SKM-1 treated with dmso at 0.1 percent for 144 hours (cell line): ENCODE results near the gene YIPF1.

Experiments used
- DNase-seq: peaks from one replicate; lab custom pipeline; 2025; ENCODE audit not compliant: unreplicated experiment; lab: John Stamatoyannopoulos, UW

YIPF1 gene

DNA sequence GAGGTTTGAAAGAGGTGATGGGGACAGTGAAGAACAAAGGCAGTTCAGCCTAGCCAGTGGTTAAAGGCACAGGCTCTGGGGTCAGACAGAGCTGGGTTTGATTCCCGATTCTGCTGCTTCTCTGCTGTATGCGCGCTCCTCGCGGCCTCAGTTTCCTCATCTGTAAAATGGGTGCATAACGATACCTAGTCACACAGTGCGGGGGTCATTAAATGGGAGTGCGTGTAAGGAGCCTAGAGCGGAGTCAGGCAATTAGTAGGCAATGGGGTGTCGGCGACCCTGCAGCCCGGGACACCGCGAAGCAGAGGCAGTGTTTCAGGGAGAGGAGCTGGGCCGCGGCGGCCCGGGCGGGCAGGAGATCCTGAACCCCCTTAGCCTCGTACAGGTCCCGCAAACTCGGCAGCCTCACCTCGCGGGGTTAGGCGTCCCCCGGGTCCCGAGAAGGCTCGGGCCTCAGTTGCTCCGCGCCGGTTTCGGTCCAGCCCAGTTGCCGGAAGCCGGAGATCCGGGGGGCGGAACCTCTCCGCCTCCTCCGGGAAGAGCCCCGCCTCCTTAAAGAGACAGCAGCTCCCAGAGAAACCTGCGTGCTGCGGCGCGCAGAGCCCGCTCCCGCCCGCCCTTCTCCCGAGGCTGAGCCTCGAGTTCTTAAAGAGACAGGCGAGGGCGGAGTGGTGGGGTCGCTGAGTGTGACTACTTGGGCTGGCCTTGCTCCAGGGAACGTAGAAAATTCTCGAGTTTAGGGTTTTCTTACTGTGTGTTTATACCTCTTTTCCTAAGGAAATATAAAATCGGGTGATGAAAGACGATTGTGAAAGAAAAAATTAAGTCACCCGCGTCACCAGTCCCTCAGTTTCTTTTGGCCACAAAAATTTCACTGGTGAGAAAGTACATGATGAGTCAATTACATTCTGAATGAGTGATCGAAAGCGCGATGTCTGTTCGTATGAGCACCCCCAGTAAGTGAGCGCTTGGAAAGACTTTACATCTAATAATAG lies at the start of gene YIPF1:
Gene YIPF1, minus strand, starts transcription at position 494 of the 995 bp plus-strand sequence. CDS start 860 bp downstream, outside the sequence.
- DNase-seq = peak; percentile 81

DNA sequence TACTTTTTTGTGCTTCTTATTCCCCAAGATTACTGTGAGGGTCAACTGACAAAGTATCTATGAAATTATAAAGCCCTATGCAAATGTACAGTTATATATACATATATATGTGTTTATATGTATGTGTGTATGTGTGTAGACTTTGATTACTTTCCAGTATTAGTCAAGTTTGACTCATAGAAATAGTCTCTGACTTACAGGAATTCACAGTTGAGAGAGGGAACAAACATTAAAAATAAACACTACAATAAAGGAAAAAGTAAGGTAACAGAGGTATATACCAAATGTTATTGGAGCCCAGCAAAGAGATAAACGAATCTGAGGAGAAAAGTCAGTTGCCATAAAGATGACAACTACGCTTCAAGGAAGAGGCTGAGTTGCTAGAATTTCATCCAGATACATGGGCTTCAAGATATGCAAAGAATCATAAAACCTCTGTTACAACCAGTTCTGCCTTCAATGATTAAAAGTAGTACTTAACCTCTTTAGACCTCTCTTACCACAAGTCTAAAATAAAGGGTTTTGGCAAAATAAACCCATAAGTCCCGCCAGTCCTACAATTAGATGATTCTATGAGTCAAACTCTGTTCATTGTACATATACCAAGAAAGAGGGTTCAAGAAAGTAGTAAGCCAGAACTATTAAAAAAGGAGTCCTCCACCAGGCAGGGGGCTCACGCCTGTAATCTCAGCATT lies 48.7 kb upstream of the YIPF1 start:
- no peak for DNase-seq

- no peak for DNase-seq
Measured at GRCh38 chr1:53936430-53936829, 46.8 kb upstream of the YIPF1 start.

- no peak for DNase-seq
Measured at GRCh38 chr1:53934170-53934765, 44.7 kb upstream of the YIPF1 start.

GRCh38 chr1:53931523-53931922 lies 41.9 kb upstream of the YIPF1 start:
- no peak for DNase-seq

DNA sequence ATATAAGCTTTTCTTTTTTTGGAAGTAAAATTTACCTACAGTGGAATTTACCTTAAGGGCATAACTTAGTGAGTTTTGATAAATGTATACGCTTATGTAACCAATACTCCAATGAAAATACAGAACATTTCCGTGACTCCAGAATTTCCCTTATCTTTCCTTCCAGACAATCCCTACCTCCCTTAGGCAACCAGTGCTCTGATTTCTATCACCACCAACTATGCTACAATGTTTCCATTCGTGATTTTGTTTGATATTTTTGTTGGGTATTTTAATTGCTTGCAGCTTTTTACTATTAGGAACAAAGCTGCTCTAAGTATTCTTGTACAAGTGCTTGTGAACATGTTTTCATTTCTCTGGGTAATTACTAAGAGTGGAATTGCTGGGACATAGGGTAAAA lies 41.3 kb upstream of the YIPF1 start:
- DNase-seq = no peak

GRCh38 chr1:53929246-53929960 lies 39.8 kb upstream of the YIPF1 start:
- DNase-seq = no peak

GRCh38 chr1:53927376-53927881 lies 37.8 kb upstream of the YIPF1 start:
- no peak for DNase-seq

GRCh38 chr1:53919675-53920066 lies 30.1 kb upstream of the YIPF1 start:
- no peak for DNase-seq

DNA sequence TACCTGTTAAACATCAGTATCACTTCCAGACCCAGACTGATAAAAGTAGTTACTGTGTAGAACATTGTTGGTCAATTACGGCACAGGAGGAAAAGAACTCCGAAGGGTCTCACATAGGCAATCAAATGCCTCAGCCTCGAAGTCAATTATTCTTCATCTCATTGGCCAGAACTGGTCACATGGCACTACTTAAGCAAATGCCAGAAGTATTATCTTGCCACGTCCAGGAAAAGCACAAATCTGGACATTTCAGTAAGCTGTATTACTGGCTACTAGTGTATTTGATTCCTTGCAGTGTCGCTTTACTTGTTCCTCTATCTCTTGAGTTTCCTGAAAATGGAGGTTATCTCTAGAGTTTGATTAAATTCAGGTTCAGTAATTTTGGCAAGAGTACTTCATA lies 28.7 kb upstream of the YIPF1 start:
- DNase-seq = no peak

DNA sequence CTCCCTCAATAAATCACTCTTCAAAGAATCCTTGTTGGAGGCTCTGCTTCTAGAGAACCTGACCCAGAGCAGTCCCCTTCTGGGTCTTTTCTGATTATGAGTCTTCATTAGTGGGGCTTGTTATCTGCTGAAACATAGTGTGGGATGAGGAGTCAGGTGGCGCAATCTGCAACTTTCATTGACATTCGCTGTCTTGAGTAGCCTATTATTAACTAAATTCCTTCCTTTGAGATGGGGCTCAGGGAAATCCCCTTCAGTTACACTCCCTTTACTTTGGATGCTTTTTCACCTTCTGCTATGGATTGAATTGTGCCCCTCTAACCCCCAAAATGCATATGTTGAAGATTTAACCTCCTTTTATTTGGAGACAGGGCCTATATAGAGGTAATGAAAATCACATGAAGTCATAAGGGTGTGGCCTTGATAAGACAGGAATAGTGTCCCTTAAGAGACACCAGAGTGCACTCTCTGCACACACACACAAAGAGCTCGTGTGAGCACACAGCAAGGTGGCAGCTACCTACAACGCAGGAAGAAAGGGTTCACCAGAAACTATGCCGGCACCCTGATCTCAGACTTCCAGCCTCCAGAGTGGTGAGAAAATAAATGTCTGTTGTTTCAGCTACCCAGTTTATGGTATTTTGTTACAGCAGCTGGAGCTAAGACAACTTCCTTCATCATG lies 23.9 kb upstream of the YIPF1 start:
- DNase-seq = no peak

DNA sequence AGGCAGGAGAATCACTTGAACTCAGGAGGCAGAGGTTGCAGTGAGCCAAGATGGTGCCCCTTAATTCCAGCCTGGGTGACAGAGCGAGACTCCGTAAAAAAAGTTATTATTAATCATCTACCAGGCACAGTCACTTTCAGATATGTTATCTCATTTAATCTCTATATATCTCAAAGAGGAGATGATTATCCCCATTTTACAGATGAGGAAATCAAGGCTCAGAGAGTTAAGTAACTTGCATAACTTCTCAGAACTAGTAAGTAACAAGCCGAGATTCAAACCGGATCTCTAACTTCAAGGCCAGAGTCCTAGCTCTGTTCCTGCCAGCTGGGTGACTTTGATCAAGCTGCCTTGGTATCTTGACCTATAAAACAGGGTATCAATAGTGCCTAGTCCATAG lies 21.8 kb upstream of the YIPF1 start:
- no peak for DNase-seq

DNA sequence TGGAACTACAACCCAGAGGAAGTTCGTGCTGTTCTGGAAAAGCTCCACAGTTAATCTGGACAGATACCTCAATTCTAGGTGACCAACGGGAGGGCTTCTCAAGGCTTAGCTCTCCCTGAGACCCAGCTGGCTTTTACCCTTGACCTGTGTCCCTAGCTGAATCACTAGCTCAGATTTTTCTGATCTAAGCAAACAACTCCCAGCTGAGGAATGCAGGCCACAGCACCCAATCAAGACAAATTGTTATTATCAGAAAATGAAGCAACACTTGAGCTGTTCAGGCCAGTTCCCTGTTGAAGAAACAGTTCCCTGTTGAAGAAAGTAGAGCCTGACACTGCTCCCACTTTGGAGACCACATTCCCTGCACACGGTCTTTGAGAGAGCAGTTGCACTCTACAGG lies 20.3 kb upstream of the YIPF1 start:
- DNase-seq = no peak

- DNase-seq = no peak
Measured at GRCh38 chr1:53906121-53906520, 16.5 kb upstream of the YIPF1 start.

DNA sequence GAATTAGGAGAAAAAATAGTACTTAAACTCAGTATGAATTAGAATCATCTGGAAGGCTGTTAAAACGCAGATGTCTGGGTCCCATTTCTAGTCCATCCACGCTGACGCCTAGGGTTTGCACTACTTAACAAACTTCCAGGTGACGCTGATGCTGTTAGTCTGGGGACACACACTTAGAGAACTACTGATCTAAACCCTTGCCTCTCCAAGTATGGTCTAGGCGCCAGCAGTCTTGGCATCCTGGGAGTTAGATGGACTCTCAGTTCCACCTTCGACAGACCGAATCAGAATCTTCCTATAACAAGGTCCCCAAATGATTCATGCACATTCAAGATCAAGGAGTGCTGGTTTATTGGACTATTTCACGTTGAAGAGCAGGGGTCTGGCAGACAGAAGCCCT lies 15.9 kb upstream of the YIPF1 start:
- DNase-seq = no peak

GRCh38 chr1:53902235-53903138 lies 12.9 kb upstream of the YIPF1 start:
- no peak for DNase-seq

GRCh38 chr1:53899708-53900107 lies 10.1 kb upstream of the YIPF1 start:
- no peak for DNase-seq

GRCh38 chr1:53899206-53899628 lies 9.6 kb upstream of the YIPF1 start:
- DNase-seq = no peak

- no peak for DNase-seq
Measured at GRCh38 chr1:53896635-53897229, 7.1 kb upstream of the YIPF1 start.
